Measurements from ENCODE around the gene IARS2. TPM values are rescaled to one million over a fixed set of nuclear protein-coding genes. Genes with fewer than 3 reads are reported as not detected.

Gene IARS2
- total and polyA plus RNA-seq, 2 donors (not counting 1 experiment from before 2014, with no cell fraction given) = 8.8 to 35.6 TPM

DNA sequence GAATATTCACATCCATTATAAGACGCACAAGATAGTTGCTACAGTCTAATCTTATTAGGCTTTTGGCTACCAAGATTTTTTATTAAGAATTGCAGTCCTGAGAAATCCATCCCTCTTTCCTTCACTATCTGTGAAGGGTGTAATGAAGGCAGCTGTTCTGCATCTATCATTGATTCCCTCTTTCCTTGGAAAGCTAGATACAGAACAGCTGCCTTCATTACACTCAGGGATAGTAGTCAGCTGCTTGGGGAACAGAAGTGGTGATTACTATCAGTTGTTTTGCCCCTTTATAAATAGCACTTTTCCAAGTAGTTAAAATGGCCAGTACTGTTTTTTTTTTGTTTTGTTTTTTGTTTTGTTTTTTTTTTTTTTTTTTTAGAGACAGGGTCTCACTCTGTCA is 70.2 kb downstream of the IARS2 start:
- no peak overlapping the region for H3K4me3 Mint-ChIP-seq
- peaks cover 17 to 49% of the 10 kb centered on the region in 2 experiments for H3K36me3 ChIP-seq (replicated peaks in 1 of 2; ENCODE audit: control extremely low read depth in 1 of 2, control insufficient read depth in 1 of 2, extremely low read depth in 1 of 2, insufficient read depth in 2 of 2, low read length in 1 of 2)
- no peak for TF ChIP-seq EZH2 (IDR thresholded peaks at IDR 0.05; ENCODE audit: borderline replicate concordance, insufficient read depth, low read depth, low read length, poor library complexity, severe bottlenecking)
- TF ChIP-seq, protein P1, sequence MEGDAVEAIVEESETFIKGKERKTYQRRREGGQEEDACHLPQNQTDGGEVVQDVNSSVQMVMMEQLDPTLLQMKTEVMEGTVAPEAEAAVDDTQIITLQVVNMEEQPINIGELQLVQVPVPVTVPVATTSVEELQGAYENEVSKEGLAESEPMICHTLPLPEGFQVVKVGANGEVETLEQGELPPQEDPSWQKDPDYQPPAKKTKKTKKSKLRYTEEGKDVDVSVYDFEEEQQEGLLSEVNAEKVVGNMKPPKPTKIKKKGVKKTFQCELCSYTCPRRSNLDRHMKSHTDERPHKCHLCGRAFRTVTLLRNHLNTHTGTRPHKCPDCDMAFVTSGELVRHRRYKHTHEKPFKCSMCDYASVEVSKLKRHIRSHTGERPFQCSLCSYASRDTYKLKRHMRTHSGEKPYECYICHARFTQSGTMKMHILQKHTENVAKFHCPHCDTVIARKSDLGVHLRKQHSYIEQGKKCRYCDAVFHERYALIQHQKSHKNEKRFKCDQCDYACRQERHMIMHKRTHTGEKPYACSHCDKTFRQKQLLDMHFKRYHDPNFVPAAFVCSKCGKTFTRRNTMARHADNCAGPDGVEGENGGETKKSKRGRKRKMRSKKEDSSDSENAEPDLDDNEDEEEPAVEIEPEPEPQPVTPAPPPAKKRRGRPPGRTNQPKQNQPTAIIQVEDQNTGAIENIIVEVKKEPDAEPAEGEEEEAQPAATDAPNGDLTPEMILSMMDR (IDR thresholded peaks at IDR 0.05) = no peak
- no peaks in the 10 kb centered on the region for H3K4me1 Mint-ChIP-seq
- no peaks in the 10 kb centered on the region for H3K27me3 ChIP-seq (replicated peaks in 1 of 4; ENCODE audit: control extremely low read depth in 1 of 4, control insufficient read depth in 3 of 4, insufficient read depth in 4 of 4, low read length in 3 of 4)
- DNase-seq = no peak
- no peaks in the 10 kb centered on the region for H3K9me3 ChIP-seq (ENCODE audit: control extremely low read depth in 1 of 3, control insufficient read depth in 2 of 3, insufficient read depth in 1 of 3, low read length in 2 of 3)
- no peak overlapping the region for H3K4me3 ChIP-seq (ENCODE audit: control extremely low read depth in 1 of 5, extremely low read depth in 1 of 5, insufficient read depth in 1 of 5, low read depth in 2 of 5, low read length in 4 of 5)
- no peak overlapping the region for H3K27ac ChIP-seq (ENCODE audit: low read length in 2 of 2)
- no peak overlapping the region for H3K4me2 ChIP-seq (replicated peaks; ENCODE audit: low read depth, low read length, poor library complexity, severe bottlenecking)
- H2AFZ ChIP-seq (ENCODE audit: insufficient read depth, low read depth, low read length, poor library complexity, severe bottlenecking) = no peak overlapping the region
- ChIA-PET POLR2A (no interaction called here), CTCF (interaction anchor here (1.0 kb wide), 1 partner anchor 14 kb away, joined by 4 read pairs; no protein-coding TSS in a partner anchor)
- no peaks in the 10 kb centered on the region for H4K20me1 ChIP-seq (ENCODE audit: control insufficient read depth, insufficient read depth, low read length, poor library complexity, severe bottlenecking)
- no CpG with 5 or more reads among the region's 1 CpG for WGBS (ENCODE audit: insufficient coverage)
- H3K27me3 Mint-ChIP-seq = no peaks in the 10 kb centered on the region
- no peak for ATAC-seq (ENCODE audit: low read depth)
- no peaks in the 10 kb centered on the region for H3K9me3 Mint-ChIP-seq (ENCODE audit: insufficient read depth)
- H3K79me2 ChIP-seq (ENCODE audit: control insufficient read depth, insufficient read depth, low read length) = no peaks in the 10 kb centered on the region
- no peaks in the 10 kb centered on the region for H3K4me1 ChIP-seq (ENCODE audit: control insufficient read depth in 2 of 2, insufficient read depth in 2 of 2, low read length in 2 of 2)
- H3K27ac Mint-ChIP-seq = no peak overlapping the region
- H3K9ac ChIP-seq (ENCODE audit: low read length) = no peak overlapping the region
- intact Hi-C loops (cut with micrococcal nuclease) = no loop called here

DNA sequence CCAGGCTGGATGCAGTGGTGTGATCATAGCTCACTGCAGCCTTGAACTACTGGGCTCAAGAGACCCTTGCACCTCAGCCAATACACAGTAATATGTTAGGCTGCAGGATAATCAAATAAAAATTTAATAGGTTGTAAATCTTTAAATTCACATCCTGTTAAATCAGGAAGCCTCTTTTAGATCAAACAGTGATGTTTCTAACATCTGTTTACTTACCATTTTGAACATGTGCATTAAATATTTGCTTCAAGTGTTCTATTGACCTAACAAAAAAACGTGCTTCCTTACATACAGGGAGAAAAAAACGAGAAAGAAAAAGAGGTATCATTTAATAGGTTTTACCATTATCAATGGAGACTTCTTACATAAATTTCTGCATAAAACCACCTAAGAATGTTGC is 70.6 kb downstream of the IARS2 start:
- Mint-ChIP-seq H3K27ac (no peak overlapping the region), H3K9me3 (ENCODE audit: insufficient read depth) (no peaks in the 10 kb centered on the region), H3K4me1 (no peaks in the 10 kb centered on the region), H3K27me3 (no peaks in the 10 kb centered on the region), H3K4me3 (no peak overlapping the region)
- POLR2A ChIA-PET = no interaction called here
- H3K4me2 ChIP-seq (replicated peaks; ENCODE audit: low read depth, low read length, poor library complexity, severe bottlenecking) = no peak overlapping the region
- no peaks in the 10 kb centered on the region for H3K27me3 ChIP-seq (replicated peaks in 1 of 4; ENCODE audit: control extremely low read depth in 1 of 4, control insufficient read depth in 3 of 4, insufficient read depth in 4 of 4, low read length in 3 of 4)
- no peaks in the 10 kb centered on the region for H3K79me2 ChIP-seq (ENCODE audit: control insufficient read depth, insufficient read depth, low read length)
- no peaks in the 10 kb centered on the region for H3K9me3 ChIP-seq (ENCODE audit: control extremely low read depth in 1 of 3, control insufficient read depth in 2 of 3, insufficient read depth in 1 of 3, low read length in 2 of 3)
- DNase-seq = no peak
- no peak for ATAC-seq (ENCODE audit: low read depth)
- TF ChIP-seq, protein P1 (IDR thresholded peaks at IDR 0.05) = no peak
- TF ChIP-seq EZH2 (IDR thresholded peaks at IDR 0.05; ENCODE audit: borderline replicate concordance, insufficient read depth, low read depth, low read length, poor library complexity, severe bottlenecking) = no peak
- peaks cover 21 to 52% of the 10 kb centered on the region in 2 experiments for H3K36me3 ChIP-seq (replicated peaks in 1 of 2; ENCODE audit: control extremely low read depth in 1 of 2, control insufficient read depth in 1 of 2, extremely low read depth in 1 of 2, insufficient read depth in 2 of 2, low read length in 1 of 2)
- H4K20me1 ChIP-seq (ENCODE audit: control insufficient read depth, insufficient read depth, low read length, poor library complexity, severe bottlenecking) = no peaks in the 10 kb centered on the region
- WGBS (ENCODE audit: insufficient coverage) = no CpG with 5 or more reads among the region's 2 CpGs
- H2AFZ ChIP-seq (ENCODE audit: insufficient read depth, low read depth, low read length, poor library complexity, severe bottlenecking) = no peak overlapping the region
- H3K9ac ChIP-seq (ENCODE audit: low read length) = no peak overlapping the region
- no peak overlapping the region for H3K4me3 ChIP-seq (ENCODE audit: control extremely low read depth in 1 of 5, extremely low read depth in 1 of 5, insufficient read depth in 1 of 5, low read depth in 2 of 5, low read length in 4 of 5)
- CTCF ChIA-PET = interaction anchor here (1.0 kb wide), 1 partner anchor 15 kb away, joined by 4 read pairs; no protein-coding TSS in a partner anchor
- H3K27ac ChIP-seq (ENCODE audit: low read length in 2 of 2) = no peak overlapping the region
- no peaks in the 10 kb centered on the region for H3K4me1 ChIP-seq (ENCODE audit: control insufficient read depth in 2 of 2, insufficient read depth in 2 of 2, low read length in 2 of 2)
- intact Hi-C loops (cut with micrococcal nuclease) = no loop called here
